K562 (cell line): ENCODE data around the gene MFNG. TPM values are rescaled to one million over a fixed set of nuclear protein-coding genes. Genes with fewer than 3 reads are reported as not detected.

Source experiments
- DMBX1 ChIP-seq: fragments of 250-450 bp; sonication (Bioruptor Pico); IDR thresholded peaks from 2 replicates; pipeline ENCODE4 v1.8.0; 2022; ENCODE audit warnings: inconsistent platforms, mild to moderate bottlenecking, moderate library complexity, borderline replicate concordance
- FOSL1 ChIP-seq: fragments of 200-800 bp; sonication (Bioruptor generic); conservative IDR thresholded peaks from 2 replicates; pipeline ENCODE4 v1.6.1; 2016; ENCODE audit warnings: missing genetic modification characterization, missing compliant biosample characterization
- HIVEP1 ChIP-seq: fragments of 250-450 bp; sonication (Bioruptor Pico); IDR thresholded peaks from 2 replicates; pipeline ENCODE4 v1.4.0; 2020; ENCODE audit warnings: mild to moderate bottlenecking
- MED1 ChIP-seq: sonication (generic); formaldehyde crosslinking; IDR thresholded peaks from 2 replicates; pipeline ENCODE4 v1.8.1; 2023; ENCODE audit warnings: missing genetic modification reagents, borderline replicate concordance
- POLR2AphosphoS2 ChIP-seq: IDR thresholded peaks from 2 replicates; pipeline ENCODE4 v1.6.1; 2012; ENCODE audit warnings: low read length, improper control_type of control experiment
- ZSCAN29 ChIP-seq: fragments of 450-650 bp; IDR thresholded peaks from 2 replicates; pipeline ENCODE4 v1.6.1; 2017
- polyA plus RNA-seq, 8 experiments: library from polyadenylated mRNA; depleted of rRNA in 4 of 8; stranded (reverse) in 5 of 8; unstranded in 3 of 8; fragments of >200 nt; fragmentation: Nextera tagmentation in 2 of 8; fragmentation: Illumina TruSeq in 1 of 8; extraction: Ambion mirVana in 2 of 8; extraction: Trizol in 1 of 8; gene quantifications; 2 replicates each; pipeline versions ENCODE4 v1.2.1 to v1.2.3, GENCODE V29; 2011 to 2014; ENCODE audit warnings: inconsistent platforms in 1 of 8, missing spikeins in 1 of 8
- total RNA-seq, 7 experiments: library from RNA; depleted of rRNA in 6 of 7; stranded (reverse); fragments of >200 nt in 6 of 7; fragmentation: Illumina TruSeq in 2 of 7; extraction: Trizol in 2 of 7; gene quantifications; 2 replicates each; pipeline versions ENCODE4 v1.2.1 to v1.2.3, GENCODE V29; 2011 to 2021; ENCODE audit warnings: low replicate concordance in 1 of 7
- TF ChIP-seq, protein P1 (sequence below): fragments of 150-350 bp; IDR thresholded peaks from 2 replicates; pipeline ENCODE4 v1.6.1; 2014; ENCODE audit warnings: low read depth, mild to moderate bottlenecking, low read length, borderline replicate concordance
- TF ChIP-seq, protein P2 (sequence below): fragments of 250-450 bp; sonication (Bioruptor Pico); IDR thresholded peaks from 2 replicates; pipeline ENCODE4 v1.5.0; 2022; ENCODE audit warnings: mild to moderate bottlenecking
- TF ChIP-seq, protein P3 (sequence below), 2 experiments: fragments of 450-650 bp in 1 of 2; IDR thresholded peaks; 2 replicates each; pipeline ENCODE4 v1.6.1; 2011 to 2017; ENCODE audit warnings: low read depth in 2 of 2, antibody characterized with exemption in 1 of 2, borderline replicate concordance in 1 of 2, low read length in 1 of 2, mild to moderate bottlenecking in 1 of 2, mixed read lengths in 1 of 2; ENCODE audit not compliant: control insufficient read depth in 1 of 2
- TF ChIP-seq, protein P4 (sequence below): fragments of 450-650 bp; IDR thresholded peaks from 2 replicates; pipeline ENCODE4 v1.6.1; 2016; ENCODE audit warnings: missing biosample characterization, missing genetic modification characterization

The MFNG gene
- total and polyA plus RNA-seq, 9 of the 15 experiments (the other 6 are each of a cell fraction or from before 2014, with no cell fraction given), result 0.13 to 0.73 (median 0.38) TPM; not detected in 4

DNA sequence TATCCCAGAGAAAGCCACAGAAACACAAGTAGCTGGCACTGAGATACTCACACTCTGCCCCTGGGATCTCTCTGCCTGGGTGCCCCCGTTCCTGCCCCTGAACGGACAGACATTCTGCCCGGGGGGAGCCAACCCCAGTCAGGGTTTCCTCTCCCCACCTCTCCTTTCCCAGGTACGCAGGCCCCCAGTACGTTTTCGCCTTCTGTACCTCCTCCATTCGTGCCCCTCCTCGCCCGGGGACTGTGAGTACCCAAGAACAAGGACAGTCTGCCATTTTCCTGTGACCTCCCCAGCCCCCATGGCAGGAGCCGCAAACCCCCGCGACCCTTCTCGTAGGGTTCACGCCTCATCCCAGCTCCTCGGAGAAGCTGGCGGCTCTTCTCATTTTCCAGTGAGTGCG is 29.8 kb downstream of the MFNG start (continued):
- TF ChIP-seq, protein P1, sequence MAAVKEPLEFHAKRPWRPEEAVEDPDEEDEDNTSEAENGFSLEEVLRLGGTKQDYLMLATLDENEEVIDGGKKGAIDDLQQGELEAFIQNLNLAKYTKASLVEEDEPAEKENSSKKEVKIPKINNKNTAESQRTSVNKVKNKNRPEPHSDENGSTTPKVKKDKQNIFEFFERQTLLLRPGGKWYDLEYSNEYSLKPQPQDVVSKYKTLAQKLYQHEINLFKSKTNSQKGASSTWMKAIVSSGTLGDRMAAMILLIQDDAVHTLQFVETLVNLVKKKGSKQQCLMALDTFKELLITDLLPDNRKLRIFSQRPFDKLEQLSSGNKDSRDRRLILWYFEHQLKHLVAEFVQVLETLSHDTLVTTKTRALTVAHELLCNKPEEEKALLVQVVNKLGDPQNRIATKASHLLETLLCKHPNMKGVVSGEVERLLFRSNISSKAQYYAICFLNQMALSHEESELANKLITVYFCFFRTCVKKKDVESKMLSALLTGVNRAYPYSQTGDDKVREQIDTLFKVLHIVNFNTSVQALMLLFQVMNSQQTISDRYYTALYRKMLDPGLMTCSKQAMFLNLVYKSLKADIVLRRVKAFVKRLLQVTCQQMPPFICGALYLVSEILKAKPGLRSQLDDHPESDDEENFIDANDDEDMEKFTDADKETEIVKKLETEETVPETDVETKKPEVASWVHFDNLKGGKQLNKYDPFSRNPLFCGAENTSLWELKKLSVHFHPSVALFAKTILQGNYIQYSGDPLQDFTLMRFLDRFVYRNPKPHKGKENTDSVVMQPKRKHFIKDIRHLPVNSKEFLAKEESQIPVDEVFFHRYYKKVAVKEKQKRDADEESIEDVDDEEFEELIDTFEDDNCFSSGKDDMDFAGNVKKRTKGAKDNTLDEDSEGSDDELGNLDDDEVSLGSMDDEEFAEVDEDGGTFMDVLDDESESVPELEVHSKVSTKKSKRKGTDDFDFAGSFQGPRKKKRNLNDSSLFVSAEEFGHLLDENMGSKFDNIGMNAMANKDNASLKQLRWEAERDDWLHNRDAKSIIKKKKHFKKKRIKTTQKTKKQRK, result no peak
- TF ChIP-seq, protein P2, sequence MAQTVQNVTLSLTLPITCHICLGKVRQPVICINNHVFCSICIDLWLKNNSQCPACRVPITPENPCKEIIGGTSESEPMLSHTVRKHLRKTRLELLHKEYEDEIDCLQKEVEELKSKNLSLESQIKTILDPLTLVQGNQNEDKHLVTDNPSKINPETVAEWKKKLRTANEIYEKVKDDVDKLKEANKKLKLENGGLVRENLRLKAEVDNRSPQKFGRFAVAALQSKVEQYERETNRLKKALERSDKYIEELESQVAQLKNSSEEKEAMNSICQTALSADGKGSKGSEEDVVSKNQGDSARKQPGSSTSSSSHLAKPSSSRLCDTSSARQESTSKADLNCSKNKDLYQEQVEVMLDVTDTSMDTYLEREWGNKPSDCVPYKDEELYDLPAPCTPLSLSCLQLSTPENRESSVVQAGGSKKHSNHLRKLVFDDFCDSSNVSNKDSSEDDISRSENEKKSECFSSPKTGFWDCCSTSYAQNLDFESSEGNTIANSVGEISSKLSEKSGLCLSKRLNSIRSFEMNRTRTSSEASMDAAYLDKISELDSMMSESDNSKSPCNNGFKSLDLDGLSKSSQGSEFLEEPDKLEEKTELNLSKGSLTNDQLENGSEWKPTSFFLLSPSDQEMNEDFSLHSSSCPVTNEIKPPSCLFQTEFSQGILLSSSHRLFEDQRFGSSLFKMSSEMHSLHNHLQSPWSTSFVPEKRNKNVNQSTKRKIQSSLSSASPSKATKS (CRISPR knock-in tag), result no peak
- TF ChIP-seq DMBX1 (CRISPR knock-in tag) (no peak), POLR2AphosphoS2 (no peak), HIVEP1 (CRISPR knock-in tag) (no peak), MED1 (CRISPR knock-in tag) (no peak), ZSCAN29 (no peak), FOSL1 (no peak)
- TF ChIP-seq, protein P3, sequence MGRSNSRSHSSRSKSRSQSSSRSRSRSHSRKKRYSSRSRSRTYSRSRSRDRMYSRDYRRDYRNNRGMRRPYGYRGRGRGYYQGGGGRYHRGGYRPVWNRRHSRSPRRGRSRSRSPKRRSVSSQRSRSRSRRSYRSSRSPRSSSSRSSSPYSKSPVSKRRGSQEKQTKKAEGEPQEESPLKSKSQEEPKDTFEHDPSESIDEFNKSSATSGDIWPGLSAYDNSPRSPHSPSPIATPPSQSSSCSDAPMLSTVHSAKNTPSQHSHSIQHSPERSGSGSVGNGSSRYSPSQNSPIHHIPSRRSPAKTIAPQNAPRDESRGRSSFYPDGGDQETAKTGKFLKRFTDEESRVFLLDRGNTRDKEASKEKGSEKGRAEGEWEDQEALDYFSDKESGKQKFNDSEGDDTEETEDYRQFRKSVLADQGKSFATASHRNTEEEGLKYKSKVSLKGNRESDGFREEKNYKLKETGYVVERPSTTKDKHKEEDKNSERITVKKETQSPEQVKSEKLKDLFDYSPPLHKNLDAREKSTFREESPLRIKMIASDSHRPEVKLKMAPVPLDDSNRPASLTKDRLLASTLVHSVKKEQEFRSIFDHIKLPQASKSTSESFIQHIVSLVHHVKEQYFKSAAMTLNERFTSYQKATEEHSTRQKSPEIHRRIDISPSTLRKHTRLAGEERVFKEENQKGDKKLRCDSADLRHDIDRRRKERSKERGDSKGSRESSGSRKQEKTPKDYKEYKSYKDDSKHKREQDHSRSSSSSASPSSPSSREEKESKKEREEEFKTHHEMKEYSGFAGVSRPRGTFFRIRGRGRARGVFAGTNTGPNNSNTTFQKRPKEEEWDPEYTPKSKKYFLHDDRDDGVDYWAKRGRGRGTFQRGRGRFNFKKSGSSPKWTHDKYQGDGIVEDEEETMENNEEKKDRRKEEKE (IDR thresholded peaks at IDR 0.05; ENCODE audit: borderline replicate concordance in 1 of 2, control insufficient read depth in 1 of 2, low read depth in 2 of 2, low read length in 1 of 2), result no peak
- TF ChIP-seq, protein P4, sequence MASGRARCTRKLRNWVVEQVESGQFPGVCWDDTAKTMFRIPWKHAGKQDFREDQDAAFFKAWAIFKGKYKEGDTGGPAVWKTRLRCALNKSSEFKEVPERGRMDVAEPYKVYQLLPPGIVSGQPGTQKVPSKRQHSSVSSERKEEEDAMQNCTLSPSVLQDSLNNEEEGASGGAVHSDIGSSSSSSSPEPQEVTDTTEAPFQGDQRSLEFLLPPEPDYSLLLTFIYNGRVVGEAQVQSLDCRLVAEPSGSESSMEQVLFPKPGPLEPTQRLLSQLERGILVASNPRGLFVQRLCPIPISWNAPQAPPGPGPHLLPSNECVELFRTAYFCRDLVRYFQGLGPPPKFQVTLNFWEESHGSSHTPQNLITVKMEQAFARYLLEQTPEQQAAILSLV (tag), result no peak
